G401.6 (cell line): ENCODE measurements around the gene FAM219A.
"Not testable (repeated sequence)": the region's sequence is repeated elsewhere in the genome, so short reads cannot be mapped to it uniquely, and the experiment has no call there.

ENCODE experiments used
- FAIRE-seq: peaks from 2 replicates; lab custom pipeline; 2012; peaks lifted over from hg19 to GRCh38; lab: Jason Lieb, UNC

Gene FAM219A

GRCh38 chr9:34374905-34375552 is 83.3 kb downstream of the FAM219A start:
- FAIRE-seq = no peak

- no peak for FAIRE-seq
Measured at GRCh38 chr9:34374339-34374738, 84.0 kb downstream of the FAM219A start.

GRCh38 chr9:34373749-34374148 is 84.6 kb downstream of the FAM219A start:
- FAIRE-seq = no peak

GRCh38 chr9:34372467-34373011 is 85.8 kb downstream of the FAM219A start:
- no peak for FAIRE-seq

- no peak for FAIRE-seq
Measured at GRCh38 chr9:34371886-34372466, 86.4 kb downstream of the FAM219A start.

GRCh38 chr9:34370970-34371880 is 87.1 kb downstream of the FAM219A start:
- FAIRE-seq = no peak

GRCh38 chr9:34370335-34370969 is 87.9 kb downstream of the FAM219A start:
- no peak for FAIRE-seq

- no peak for FAIRE-seq
Measured at GRCh38 chr9:34369636-34370035, 88.7 kb downstream of the FAM219A start.

GRCh38 chr9:34368796-34369195 is 89.6 kb downstream of the FAM219A start:
- FAIRE-seq = not testable (repeated sequence)

GRCh38 chr9:34367751-34368410 is 90.5 kb downstream of the FAM219A start:
- FAIRE-seq = not testable (repeated sequence)

GRCh38 chr9:34366365-34366764 is 92.0 kb downstream of the FAM219A start:
- no peak for FAIRE-seq

- FAIRE-seq = no peak
Measured at GRCh38 chr9:34365282-34365681, 93.1 kb downstream of the FAM219A start.

GRCh38 chr9:34363619-34364351 is 94.6 kb downstream of the FAM219A start:
- FAIRE-seq = no peak

- no peak for FAIRE-seq
Measured at GRCh38 chr9:34362614-34363214, 95.7 kb downstream of the FAM219A start.

- FAIRE-seq = not testable (repeated sequence)
Measured at GRCh38 chr9:34352957-34353356, 105.4 kb downstream of the FAM219A start.

GRCh38 chr9:34352122-34352652 is 106.2 kb downstream of the FAM219A start:
- not testable (repeated sequence) for FAIRE-seq

- no peak for FAIRE-seq
Measured at GRCh38 chr9:34349324-34349723, 109.0 kb downstream of the FAM219A start.
